IMR-90 (cell line): ENCODE measurements around the gene FAM20C. TPM values are rescaled to one million over a fixed set of nuclear protein-coding genes. Genes with fewer than 3 reads are reported as not detected.

ENCODE experiments used
- ATAC-seq: fragments of 200-7000 bp; cut with Tn5 transposase; 2 replicates; pipeline ENCODE4 v1.9.1; 2020; ENCODE audit warnings: low read depth, mild to moderate bottlenecking, moderate library complexity
- BruUV-seq: library from RNA; stranded (reverse); fragments of 400-500 nt; replicated peaks from 2 replicates; lab custom pipeline; 2021; lab: Mats Ljungman, UMichigan
- CTCF ChIA-PET: fragments of 300-600 bp; formaldehyde crosslinking; extraction: SDS; loops from one replicate; lab custom pipeline; 2021; ENCODE audit warnings: antibody characterized with exemption; lab: Yijun Ruan, JAX
- POLR2A ChIA-PET: fragments of 300-600 bp; sonication (Branson Sonifier 250); formaldehyde crosslinking; loops from one replicate; lab custom pipeline; 2022; ENCODE audit warnings: antibody characterized with exemption; ENCODE audit not compliant: unreplicated experiment; lab: Charles Lee
- DNase-seq: peaks from one replicate; pipeline ENCODE4 v3.0.0; 2013
- H2AFZ ChIP-seq: replicated peaks from 2 replicates; pipeline ENCODE3; 2013; ENCODE audit warnings: low read length, mild to moderate bottlenecking; ENCODE audit not compliant: poor library complexity
- H2AK5ac ChIP-seq: 2 replicates; pipeline ENCODE4 v1.6.1; 2013; ENCODE audit warnings: low read depth, low read length, inconsistent platforms
- H2AK9ac ChIP-seq: replicated peaks from 2 replicates; pipeline ENCODE3; 2013; ENCODE audit warnings: mild to moderate bottlenecking, low read depth, low read length, moderate library complexity; ENCODE audit not compliant: poor library complexity
- H2BK120ac ChIP-seq: 2 replicates; pipeline ENCODE4 v1.6.1; 2013; ENCODE audit warnings: low read depth, low read length, inconsistent platforms
- H2BK15ac ChIP-seq: 3 replicates; pipeline ENCODE4 v1.6.1; 2013; ENCODE audit warnings: low read depth, low read length, inconsistent platforms
- H2BK20ac ChIP-seq: 2 replicates; pipeline ENCODE4 v1.6.1; 2013; ENCODE audit warnings: low read depth, mild to moderate bottlenecking, inconsistent platforms, low read length, moderate library complexity
- H2BK5ac ChIP-seq: 2 replicates; pipeline ENCODE4 v1.6.1; 2013; ENCODE audit warnings: mild to moderate bottlenecking, low read depth, low read length, inconsistent platforms; ENCODE audit not compliant: poor library complexity, severe bottlenecking
- H3K14ac ChIP-seq: replicated peaks from 2 replicates; pipeline ENCODE4 v1.6.1; 2013; ENCODE audit warnings: low read depth, low read length, inconsistent platforms
- H3K18ac ChIP-seq: 2 replicates; pipeline ENCODE4 v1.6.1; 2013; ENCODE audit warnings: low read depth, low read length, control low read depth
- H3K23ac ChIP-seq: 2 replicates; pipeline ENCODE4 v1.6.1; 2013; ENCODE audit warnings: low read depth, low read length, inconsistent platforms
- H3K27ac ChIP-seq: 2 replicates; pipeline ENCODE4 v1.5.1; 2013; ENCODE audit warnings: mild to moderate bottlenecking, control low read depth, low read length; ENCODE audit not compliant: insufficient read depth
- H3K27me3 ChIP-seq: 2 replicates; pipeline ENCODE4 v1.6.1; 2013; ENCODE audit warnings: low read length; ENCODE audit not compliant: control insufficient read depth, insufficient read depth
- H3K36me3 ChIP-seq: 2 replicates; pipeline ENCODE4 v1.6.1; 2013; ENCODE audit warnings: low read length, mixed read lengths; ENCODE audit not compliant: control insufficient read depth, insufficient read depth
- H3K4ac ChIP-seq: 2 replicates; pipeline ENCODE4 v1.6.1; 2013; ENCODE audit warnings: low read depth, low read length, inconsistent platforms
- H3K4me1 ChIP-seq: 2 replicates; pipeline ENCODE4 v1.6.1; 2013; ENCODE audit warnings: low read length, mixed read lengths; ENCODE audit not compliant: control insufficient read depth, insufficient read depth
- H3K4me2 ChIP-seq: 2 replicates; pipeline ENCODE4 v1.6.1; 2013; ENCODE audit warnings: low read depth, mild to moderate bottlenecking, control low read depth, low read length, moderate library complexity
- H3K4me3 ChIP-seq: 2 replicates; pipeline ENCODE4 v1.5.1; 2013; ENCODE audit warnings: low read depth, mild to moderate bottlenecking, control low read depth, low read length, moderate library complexity; ENCODE audit not compliant: insufficient read depth
- H3K56ac ChIP-seq: 2 replicates; pipeline ENCODE4 v1.6.1; 2013; ENCODE audit warnings: low read length, inconsistent platforms; ENCODE audit not compliant: insufficient read depth; ENCODE audit errors: extremely low read depth
- H3K79me1 ChIP-seq, 2 experiments: 2 replicates each; pipeline ENCODE4 v1.6.1; 2013; ENCODE audit warnings: low read length in 2 of 2, inconsistent platforms in 1 of 2, low read depth in 1 of 2
- H3K9ac ChIP-seq: 2 replicates; pipeline ENCODE4 v1.6.1; 2013; ENCODE audit warnings: low read depth, low read length, control low read depth
- H3K9me1 ChIP-seq: 2 replicates; pipeline ENCODE4 v1.6.1; 2013; ENCODE audit warnings: low read length, inconsistent platforms; ENCODE audit not compliant: insufficient read depth
- H3K9me3 ChIP-seq: 2 replicates; pipeline ENCODE4 v1.6.1; 2013; ENCODE audit warnings: low read length; ENCODE audit not compliant: control insufficient read depth, insufficient read depth
- H4K20me1 ChIP-seq: 2 replicates; pipeline ENCODE4 v1.6.1; 2013; ENCODE audit warnings: low read length, inconsistent platforms; ENCODE audit not compliant: insufficient read depth
- H4K5ac ChIP-seq: 2 replicates; pipeline ENCODE4 v1.6.1; 2013; ENCODE audit warnings: mild to moderate bottlenecking, low read depth, low read length, control low read depth
- H4K8ac ChIP-seq, 2 experiments: 2 replicates each; pipeline ENCODE4 v1.6.1; 2013; ENCODE audit warnings: low read depth in 2 of 2, low read length in 2 of 2, control low read depth in 1 of 2, inconsistent platforms in 1 of 2
- H4K91ac ChIP-seq: 2 replicates; pipeline ENCODE4 v1.6.1; 2013; ENCODE audit warnings: low read depth, low read length, inconsistent platforms; ENCODE audit not compliant: insufficient read depth
- BHLHE40 ChIP-seq: fragments of 150-350 bp; IDR thresholded peaks from 2 replicates; pipeline ENCODE4 v1.6.1; 2016; ENCODE audit warnings: mild to moderate bottlenecking, low read depth, low read length
- CEBPB ChIP-seq: IDR thresholded peaks from 2 replicates; pipeline ENCODE4 v1.6.1; 2012; ENCODE audit warnings: low read depth, low read length, improper control_type of control experiment
- CHD1 ChIP-seq: IDR thresholded peaks from 2 replicates; pipeline ENCODE4 v1.6.1; 2012; ENCODE audit warnings: low read depth, low read length, improper control_type of control experiment
- FOS ChIP-seq: fragments of 150-350 bp; IDR thresholded peaks from 2 replicates; pipeline ENCODE4 v1.6.1; 2016; ENCODE audit warnings: low read depth, low read length
- MAFK ChIP-seq: IDR thresholded peaks from 2 replicates; pipeline ENCODE4 v1.6.1; 2012; ENCODE audit warnings: low read depth, low read length, improper control_type of control experiment
- MAZ ChIP-seq: IDR thresholded peaks from 2 replicates; pipeline ENCODE4 v1.6.1; 2012; ENCODE audit warnings: low read depth, mild to moderate bottlenecking, low read length, improper control_type of control experiment, moderate library complexity, borderline replicate concordance
- MXI1 ChIP-seq: IDR thresholded peaks from 2 replicates; pipeline ENCODE4 v1.6.1; 2012; ENCODE audit warnings: low read depth, mild to moderate bottlenecking, low read length, moderate library complexity, borderline replicate concordance
- NFE2L2 ChIP-seq: fragments of 150-350 bp; IDR thresholded peaks from 2 replicates; pipeline ENCODE4 v1.6.1; 2016; ENCODE audit warnings: low read depth, mild to moderate bottlenecking, low read length
- POLR2A ChIP-seq: IDR thresholded peaks from 2 replicates; pipeline ENCODE4 v1.6.1; 2012; ENCODE audit warnings: mild to moderate bottlenecking, low read depth, low read length
- RAD21 ChIP-seq: IDR thresholded peaks from 2 replicates; pipeline ENCODE4 v1.6.1; 2012; ENCODE audit warnings: low read length, improper control_type of control experiment
- RCOR1 ChIP-seq: IDR thresholded peaks from 2 replicates; pipeline ENCODE4 v1.6.1; 2012; ENCODE audit warnings: mild to moderate bottlenecking, low read length, improper control_type of control experiment; ENCODE audit not compliant: insufficient replicate concordance
- RFX5 ChIP-seq: IDR thresholded peaks from 2 replicates; pipeline ENCODE4 v1.8.0; 2012; ENCODE audit warnings: low read depth, mild to moderate bottlenecking, low read length, moderate library complexity
- WGBS, 2 experiments: methylation state at CpG; one replicate each; pipeline versions ENCODE4 v1.1.5 to v1.1.7; 2013; ENCODE audit warnings: missing lambda C conversion rate in 2 of 2; ENCODE audit not compliant: insufficient read length in 1 of 2; ENCODE audit errors: extremely low coverage in 2 of 2; 5-methylcytosine and 5-hydroxymethylcytosine counted together
- dilution Hi-C: fragments of 300-500 bp; cut with HindIII; formaldehyde crosslinking; loops from one replicate; pipeline ENCODE4 v1.14.3; 2018; ENCODE audit warnings: low sequenced_read_pairs; ENCODE audit not compliant: unreplicated experiment
- in situ Hi-C: fragments of 300-500 bp; cut with MboI; formaldehyde crosslinking; loops from 3 replicates; pipeline ENCODE4 v1.14.3; 2019; ENCODE audit warnings: low sequenced_read_pairs, inconsistent platforms, mixed read lengths
- intact Hi-C: fragments of 100-400 bp; cut with micrococcal nuclease; formaldehyde crosslinking; loops from 2 replicates; pipeline ENCODE4 v1.10.0; 2022
- polyA plus RNA-seq, 3 experiments: library from polyadenylated mRNA; depleted of rRNA; stranded (reverse); fragments of >200 nt; gene quantifications; 2 replicates each; pipeline ENCODE4 v1.2.3, GENCODE V29; 2012; ENCODE audit warnings: low replicate concordance in 1 of 3
- total RNA-seq: library from RNA; depleted of rRNA; stranded (reverse); fragments of >200 nt; gene quantifications from 2 replicates; pipeline ENCODE4 v1.2.3, GENCODE V29; 2012
- TF ChIP-seq, protein P1 (sequence below): fragments of 150-350 bp; IDR thresholded peaks from 2 replicates; pipeline ENCODE4 v1.6.1; 2016; ENCODE audit warnings: low read depth, mild to moderate bottlenecking, low read length, moderate library complexity, borderline replicate concordance
- TF ChIP-seq, protein P2 (sequence below): conservative IDR thresholded peaks from 2 replicates; pipeline ENCODE4 v1.5.1; 2012; ENCODE audit warnings: mild to moderate bottlenecking, low read depth, low read length, improper control_type of control experiment
- TF ChIP-seq, protein P3 (sequence below): fragments of 150-350 bp; IDR thresholded peaks from 2 replicates; pipeline ENCODE4 v1.6.1; 2017; ENCODE audit warnings: mild to moderate bottlenecking, antibody characterized with exemption, low read length, low read depth

The FAM20C gene
- total and polyA plus RNA-seq, 2 of the 4 experiments (the other 2 are of a cell fraction): 7.7 to 36.6 TPM

- WGBS, 2 experiments: 74% methylated on average over 13 of the region's 19 CpGs; no CpG with 5 or more reads in 1 of the 2 experiments
- dilution Hi-C loops: no loop called here
- H3K23ac ChIP-seq: no peak overlapping the region
- H3K14ac ChIP-seq: no peak overlapping the region
- H3K4me2 ChIP-seq: no peak overlapping the region
- H2BK20ac ChIP-seq: no peak overlapping the region
- H3K18ac ChIP-seq: no peak overlapping the region
- H3K79me1 ChIP-seq: no peaks in the 10 kb centered on the region
- no peak overlapping the region for H3K4ac ChIP-seq
- no peaks in the 10 kb centered on the region for H3K36me3 ChIP-seq
- H3K4me3 ChIP-seq: no peak overlapping the region
- peaks cover 4% of the 10 kb centered on the region for H3K9me3 ChIP-seq
- H4K8ac ChIP-seq: no peak overlapping the region
- intact Hi-C loops: no loop called here
- H4K20me1 ChIP-seq: peaks cover 3% of the 10 kb centered on the region; the same call in 1 of the 2 replicates
- H3K9me1 ChIP-seq: 0 out of 2 replicates have a peak, but pooled peaks cover 4% of the 10 kb centered on the region
- no peak overlapping the region for H2BK120ac ChIP-seq
- no peak overlapping the region for H3K9ac ChIP-seq
- ChIA-PET CTCF (no interaction called here), POLR2A (no interaction called here)
- no peak overlapping the region for H4K91ac ChIP-seq
- H2AFZ ChIP-seq: no peak overlapping the region
- H2BK15ac ChIP-seq: no peak overlapping the region
- peaks cover 14% of the 10 kb centered on the region for H3K27me3 ChIP-seq
- no peak overlapping the region for H3K27ac ChIP-seq
- H4K5ac ChIP-seq: no peak overlapping the region
- H3K4me1 ChIP-seq: no peaks in the 10 kb centered on the region
- no peak overlapping the region for H2AK9ac ChIP-seq
- in situ Hi-C loops: no loop called here
- H3K56ac ChIP-seq: no peak overlapping the region
- H2BK5ac ChIP-seq: no peak overlapping the region
- no peak for DNase-seq
- ATAC-seq: no peak
- H2AK5ac ChIP-seq: no peak overlapping the region
- no TSS peak for BruUV-seq
- no peak for TF ChIP-seq BHLHE40
- TF ChIP-seq FOS: no peak
- no peak for TF ChIP-seq MAFK
- TF ChIP-seq NFE2L2: no peak
- TF ChIP-seq CHD1: no peak
- TF ChIP-seq, protein P1, sequence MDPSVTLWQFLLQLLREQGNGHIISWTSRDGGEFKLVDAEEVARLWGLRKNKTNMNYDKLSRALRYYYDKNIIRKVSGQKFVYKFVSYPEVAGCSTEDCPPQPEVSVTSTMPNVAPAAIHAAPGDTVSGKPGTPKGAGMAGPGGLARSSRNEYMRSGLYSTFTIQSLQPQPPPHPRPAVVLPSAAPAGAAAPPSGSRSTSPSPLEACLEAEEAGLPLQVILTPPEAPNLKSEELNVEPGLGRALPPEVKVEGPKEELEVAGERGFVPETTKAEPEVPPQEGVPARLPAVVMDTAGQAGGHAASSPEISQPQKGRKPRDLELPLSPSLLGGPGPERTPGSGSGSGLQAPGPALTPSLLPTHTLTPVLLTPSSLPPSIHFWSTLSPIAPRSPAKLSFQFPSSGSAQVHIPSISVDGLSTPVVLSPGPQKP: no peak
- TF ChIP-seq CEBPB: no peak
- no peak for TF ChIP-seq MAZ
- TF ChIP-seq, protein P2, sequence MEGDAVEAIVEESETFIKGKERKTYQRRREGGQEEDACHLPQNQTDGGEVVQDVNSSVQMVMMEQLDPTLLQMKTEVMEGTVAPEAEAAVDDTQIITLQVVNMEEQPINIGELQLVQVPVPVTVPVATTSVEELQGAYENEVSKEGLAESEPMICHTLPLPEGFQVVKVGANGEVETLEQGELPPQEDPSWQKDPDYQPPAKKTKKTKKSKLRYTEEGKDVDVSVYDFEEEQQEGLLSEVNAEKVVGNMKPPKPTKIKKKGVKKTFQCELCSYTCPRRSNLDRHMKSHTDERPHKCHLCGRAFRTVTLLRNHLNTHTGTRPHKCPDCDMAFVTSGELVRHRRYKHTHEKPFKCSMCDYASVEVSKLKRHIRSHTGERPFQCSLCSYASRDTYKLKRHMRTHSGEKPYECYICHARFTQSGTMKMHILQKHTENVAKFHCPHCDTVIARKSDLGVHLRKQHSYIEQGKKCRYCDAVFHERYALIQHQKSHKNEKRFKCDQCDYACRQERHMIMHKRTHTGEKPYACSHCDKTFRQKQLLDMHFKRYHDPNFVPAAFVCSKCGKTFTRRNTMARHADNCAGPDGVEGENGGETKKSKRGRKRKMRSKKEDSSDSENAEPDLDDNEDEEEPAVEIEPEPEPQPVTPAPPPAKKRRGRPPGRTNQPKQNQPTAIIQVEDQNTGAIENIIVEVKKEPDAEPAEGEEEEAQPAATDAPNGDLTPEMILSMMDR: no peak
- no peak for TF ChIP-seq RAD21
- TF ChIP-seq POLR2A: no peak
- no peak for TF ChIP-seq RFX5
- TF ChIP-seq, protein P3, sequence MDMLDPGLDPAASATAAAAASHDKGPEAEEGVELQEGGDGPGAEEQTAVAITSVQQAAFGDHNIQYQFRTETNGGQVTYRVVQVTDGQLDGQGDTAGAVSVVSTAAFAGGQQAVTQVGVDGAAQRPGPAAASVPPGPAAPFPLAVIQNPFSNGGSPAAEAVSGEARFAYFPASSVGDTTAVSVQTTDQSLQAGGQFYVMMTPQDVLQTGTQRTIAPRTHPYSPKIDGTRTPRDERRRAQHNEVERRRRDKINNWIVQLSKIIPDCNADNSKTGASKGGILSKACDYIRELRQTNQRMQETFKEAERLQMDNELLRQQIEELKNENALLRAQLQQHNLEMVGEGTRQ: no peak
- TF ChIP-seq MXI1: no peak
- no peak for TF ChIP-seq RCOR1
Observed at GRCh38 chr7:304574-305409, 112.4 kb downstream of the FAM20C start.
